Fibroblast of mammary gland (primary cell): ENCODE results near the gene DLK1.

Experiments used
- DNase-seq: peaks from one replicate; pipeline ENCODE4 v3.0.0-alpha.2; 2010; ENCODE audit warnings: low read depth
- H3K4me3 ChIP-seq: 2 replicates; pipeline ENCODE4 v1.5.1; 2011; ENCODE audit warnings: low read depth, mild to moderate bottlenecking, low read length, moderate library complexity; ENCODE audit not compliant: control insufficient read depth
- CTCF ChIP-seq: conservative IDR thresholded peaks from 2 replicates; pipeline ENCODE4 v1.5.1; 2011; ENCODE audit warnings: low read depth, low read length, inconsistent platforms; ENCODE audit not compliant: control insufficient read depth, insufficient read depth

Gene DLK1

DNA sequence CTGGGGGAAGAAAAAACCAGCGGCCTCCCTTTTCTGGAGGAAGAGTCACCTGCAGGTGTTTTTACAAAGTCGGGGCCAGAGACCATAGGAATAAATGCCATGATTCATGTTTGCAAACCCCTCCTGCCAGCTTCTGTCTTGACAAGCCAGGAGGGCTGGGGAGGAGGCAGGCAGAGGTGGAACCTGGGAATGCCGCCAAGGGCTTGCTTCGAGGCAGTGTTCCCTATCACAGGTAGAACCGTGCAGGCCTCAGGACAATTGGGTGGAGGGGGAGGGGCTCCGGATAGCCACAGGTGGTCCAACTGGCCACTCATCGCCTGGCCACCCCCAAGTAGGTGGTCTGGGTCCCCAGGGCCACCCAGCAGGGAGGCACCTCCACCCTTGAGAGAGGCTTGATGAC is 14.2 kb upstream of the DLK1 start:
- no peak for DNase-seq
- TF ChIP-seq CTCF = no peak
- no peak overlapping the region for H3K4me3 ChIP-seq

GRCh38 chr14:100713705-100714104 is 13.0 kb upstream of the DLK1 start:
- H3K4me3 ChIP-seq = no peak overlapping the region
- DNase-seq = no peak
- TF ChIP-seq CTCF = no peak

- no peak for TF ChIP-seq CTCF
- H3K4me3 ChIP-seq = no peak overlapping the region
- DNase-seq = no peak
Measured at GRCh38 chr14:100714258-100714892, 12.3 kb upstream of the DLK1 start.

DNA sequence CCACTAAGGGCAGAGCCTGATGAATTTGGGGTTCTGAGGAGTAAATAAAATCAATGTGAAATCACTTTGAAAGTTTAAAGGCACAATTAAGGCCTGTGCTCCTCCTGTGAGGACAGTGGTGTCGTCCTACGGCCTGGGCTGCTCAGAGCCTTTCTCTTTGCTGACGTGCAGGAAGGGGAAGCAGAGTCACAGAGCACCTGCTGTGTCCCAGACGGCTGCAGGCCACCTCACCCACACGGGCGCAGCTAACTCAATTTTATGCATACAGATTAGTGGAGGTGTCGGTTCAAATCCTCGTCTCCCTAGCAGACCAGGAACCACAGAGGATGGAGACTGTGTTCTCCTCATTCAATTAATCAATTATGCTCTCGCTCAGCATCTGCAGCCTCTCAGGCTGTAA is 11.4 kb upstream of the DLK1 start:
- no peak for DNase-seq
- TF ChIP-seq CTCF = no peak
- H3K4me3 ChIP-seq = no peak overlapping the region

GRCh38 chr14:100715803-100716202 is 10.9 kb upstream of the DLK1 start:
- no peak for TF ChIP-seq CTCF
- no peak for DNase-seq

DNA sequence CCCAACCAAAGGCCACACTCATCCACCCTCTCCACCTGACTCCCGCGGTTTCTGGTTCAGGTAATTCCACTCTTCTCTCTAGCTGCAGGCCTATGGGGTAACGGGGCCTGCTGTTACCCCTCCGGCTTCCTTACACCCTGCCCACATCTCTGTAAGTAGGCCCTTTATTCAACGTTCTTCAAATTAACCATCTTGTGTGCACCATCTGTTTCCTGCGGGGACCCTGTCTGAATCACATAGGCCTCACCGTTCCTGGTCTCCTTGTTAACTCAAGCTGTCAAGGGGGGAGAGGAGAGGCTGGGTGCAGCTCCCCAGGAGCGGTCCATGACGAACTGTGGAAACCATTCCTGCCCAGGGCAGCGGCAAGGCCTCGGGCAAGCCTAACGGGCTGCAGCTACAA is 9.3 kb upstream of the DLK1 start:
- no peak for TF ChIP-seq CTCF
- no peak for DNase-seq
- no peak overlapping the region for H3K4me3 ChIP-seq

More at GRCh38 chr14:100715803-100716202, 10.9 kb upstream of the DLK1 start:
- H3K4me3 ChIP-seq = no peak overlapping the region

DNA sequence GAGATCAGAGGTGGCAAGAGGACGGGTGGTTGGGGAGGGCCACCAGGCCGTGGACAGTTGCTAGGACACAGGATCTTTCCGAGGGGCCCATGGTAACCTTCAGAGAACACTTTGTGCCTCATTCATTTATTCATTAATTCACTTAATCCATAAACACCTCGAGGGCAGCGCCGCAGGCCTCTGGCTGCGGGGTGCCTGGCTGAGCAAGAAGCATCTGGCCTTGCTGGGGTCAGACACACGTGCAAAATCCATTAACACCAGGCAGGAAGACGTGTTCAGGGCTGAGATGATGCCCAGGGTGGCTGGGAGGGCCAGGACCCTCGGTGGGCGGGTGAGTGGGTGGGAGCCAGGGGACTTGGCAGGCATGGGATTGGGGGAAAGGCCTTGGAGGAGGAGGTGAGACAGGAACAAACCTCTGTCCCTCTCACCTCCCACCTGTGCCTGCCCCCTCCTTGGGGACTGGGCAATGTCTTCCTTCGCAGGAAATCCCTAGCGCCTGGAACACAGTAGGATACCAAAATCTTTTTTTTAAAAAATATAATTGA is 6.6 kb upstream of the DLK1 start:
- no peak for TF ChIP-seq CTCF
- DNase-seq = no peak
- H3K4me3 ChIP-seq = no peak overlapping the region
